ENCODE results near the gene SEPTIN3.

The SEPTIN3 gene

GRCh38 chr22:41933411-41934177, 35.6 kb upstream of the SEPTIN3 start:
- DNase-seq (ENCODE audit: low read depth), result no peak
- H3K4me3 ChIP-seq (ENCODE audit: control insufficient read depth, low read depth, low read length), result no peak overlapping the region
- no peak for TF ChIP-seq CTCF (conservative IDR thresholded peaks at IDR 0.05; ENCODE audit: control insufficient read depth, insufficient read depth, low read depth, low read length)

- no peak for DNase-seq (ENCODE audit: low read depth)
- no peak for TF ChIP-seq CTCF (conservative IDR thresholded peaks at IDR 0.05; ENCODE audit: control insufficient read depth, insufficient read depth, low read depth, low read length)
- no peak overlapping the region for H3K4me3 ChIP-seq (ENCODE audit: control insufficient read depth, low read depth, low read length)
Measured at GRCh38 chr22:41934284-41935014, 34.8 kb upstream of the SEPTIN3 start.

GRCh38 chr22:41935015-41935351, 34.3 kb upstream of the SEPTIN3 start:
- no peak for DNase-seq (ENCODE audit: low read depth)
- TF ChIP-seq CTCF (conservative IDR thresholded peaks at IDR 0.05; ENCODE audit: control insufficient read depth, insufficient read depth, low read depth, low read length), result no peak
- H3K4me3 ChIP-seq (ENCODE audit: control insufficient read depth, low read depth, low read length), result no peak overlapping the region

GRCh38 chr22:41935509-41935908, 33.7 kb upstream of the SEPTIN3 start:
- H3K4me3 ChIP-seq (ENCODE audit: control insufficient read depth, low read depth, low read length), result no peak overlapping the region
- no peak for TF ChIP-seq CTCF (conservative IDR thresholded peaks at IDR 0.05; ENCODE audit: control insufficient read depth, insufficient read depth, low read depth, low read length)
- DNase-seq (ENCODE audit: low read depth), result no peak

GRCh38 chr22:41936894-41937169, 32.4 kb upstream of the SEPTIN3 start:
- H3K4me3 ChIP-seq (ENCODE audit: control insufficient read depth, low read depth, low read length), result no peak overlapping the region
- no peak for TF ChIP-seq CTCF (conservative IDR thresholded peaks at IDR 0.05; ENCODE audit: control insufficient read depth, insufficient read depth, low read depth, low read length)
- no peak for DNase-seq (ENCODE audit: low read depth)

GRCh38 chr22:41939981-41940831, 29.0 kb upstream of the SEPTIN3 start:
- H3K4me3 ChIP-seq (ENCODE audit: control insufficient read depth, low read depth, low read length), result no peak overlapping the region
- DNase-seq (ENCODE audit: low read depth), result no peak
- TF ChIP-seq CTCF (conservative IDR thresholded peaks at IDR 0.05; ENCODE audit: control insufficient read depth, insufficient read depth, low read depth, low read length), result no peak

Data from fibroblast of mammary gland (primary cell).